ENCODE results near the gene RUNX1.

RUNX1 gene

DNA sequence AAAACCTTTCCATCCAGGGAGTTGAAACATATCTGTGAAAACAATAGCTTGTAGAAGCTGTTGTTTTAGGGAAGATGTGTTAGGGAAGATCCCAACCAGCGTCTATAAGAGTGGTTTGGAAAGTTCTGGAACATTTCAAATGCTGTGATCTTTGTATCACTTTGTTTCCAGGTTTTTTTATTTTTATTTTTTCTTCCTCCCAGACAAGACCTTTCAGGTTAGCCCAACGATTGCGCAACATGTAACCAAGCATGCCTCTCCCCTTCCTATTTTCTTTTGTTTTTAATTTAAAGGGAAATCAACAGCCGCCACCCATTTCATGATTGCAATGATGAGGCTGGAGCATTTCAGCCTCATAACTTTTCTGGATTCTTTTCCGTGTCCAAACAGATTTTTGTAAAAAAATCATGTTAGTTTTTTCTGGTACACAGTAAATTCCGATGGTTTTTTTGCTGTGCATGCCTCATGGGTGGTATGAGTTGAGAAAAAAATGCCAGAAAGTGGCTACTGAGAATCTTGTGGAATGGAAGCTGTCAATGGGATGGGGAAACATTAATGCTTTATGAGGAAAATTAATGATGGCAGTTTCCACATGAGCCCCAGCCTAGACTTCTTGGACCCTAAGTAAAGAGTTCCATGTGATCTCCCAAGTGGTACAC, 109.3 kb downstream of the RUNX1 start:
- no peak for DNase-seq

DNA sequence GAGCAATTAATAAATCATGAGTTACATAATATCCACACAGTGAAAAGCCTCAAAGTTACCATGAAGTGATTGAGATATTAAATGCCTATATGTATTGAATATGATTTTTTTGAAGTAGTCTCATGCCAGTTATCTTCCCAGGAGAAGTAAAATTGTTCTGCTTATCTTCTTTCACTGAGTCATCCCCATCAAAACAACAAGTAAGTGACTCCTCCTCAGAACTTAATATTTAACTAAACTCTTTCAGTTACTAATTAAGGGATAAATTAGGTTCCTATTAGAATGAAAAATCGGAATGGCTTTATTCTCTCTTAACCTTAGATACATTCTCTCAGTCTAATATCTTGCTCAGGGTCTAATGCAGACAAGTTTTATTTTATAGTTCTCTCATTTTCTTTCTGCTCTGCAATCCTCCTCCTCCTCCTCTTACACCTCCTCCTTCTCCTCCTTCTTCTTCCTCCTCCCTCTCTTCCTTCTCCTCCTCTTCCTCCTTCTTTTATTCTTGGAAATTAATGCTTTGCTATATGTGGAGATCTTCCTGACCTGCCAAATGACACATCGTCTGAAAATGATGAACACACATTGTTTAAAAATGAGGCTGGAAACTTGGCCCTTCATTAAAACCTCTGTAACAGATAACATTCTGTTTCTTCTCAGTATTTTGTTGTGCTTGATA, 110.9 kb downstream of the RUNX1 start:
- no peak for DNase-seq

DNA sequence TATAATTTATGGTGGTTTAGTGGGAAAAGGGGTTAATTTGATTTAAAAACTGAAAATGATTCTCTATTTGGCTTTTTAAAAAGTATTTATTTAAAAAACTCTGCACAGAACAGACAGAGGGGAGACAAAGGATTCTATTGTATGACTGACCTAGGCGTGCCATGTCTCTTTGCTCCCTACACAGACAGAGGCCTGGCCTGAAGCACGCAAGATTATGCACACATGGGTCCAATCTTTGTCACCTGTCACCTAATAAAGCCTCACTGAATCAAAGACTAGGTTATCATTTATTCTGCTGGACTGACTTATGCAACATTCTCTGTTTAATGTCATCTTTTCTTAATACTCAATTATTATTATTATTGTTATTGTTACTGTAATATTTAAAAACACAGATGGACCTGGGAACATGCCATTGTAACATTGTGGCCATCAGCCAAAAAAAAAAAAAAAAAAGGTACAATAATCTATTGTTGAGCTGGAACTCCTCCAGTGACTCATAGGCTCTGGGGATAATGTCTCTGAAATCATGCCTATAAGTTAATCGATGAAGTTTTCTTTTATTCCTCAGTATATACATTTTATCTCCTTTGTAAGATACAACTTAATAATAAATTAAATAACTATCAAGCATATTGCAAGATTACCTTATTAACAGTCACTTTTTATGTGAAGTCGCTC, 112.1 kb downstream of the RUNX1 start:
- DNase-seq: no peak

DNA sequence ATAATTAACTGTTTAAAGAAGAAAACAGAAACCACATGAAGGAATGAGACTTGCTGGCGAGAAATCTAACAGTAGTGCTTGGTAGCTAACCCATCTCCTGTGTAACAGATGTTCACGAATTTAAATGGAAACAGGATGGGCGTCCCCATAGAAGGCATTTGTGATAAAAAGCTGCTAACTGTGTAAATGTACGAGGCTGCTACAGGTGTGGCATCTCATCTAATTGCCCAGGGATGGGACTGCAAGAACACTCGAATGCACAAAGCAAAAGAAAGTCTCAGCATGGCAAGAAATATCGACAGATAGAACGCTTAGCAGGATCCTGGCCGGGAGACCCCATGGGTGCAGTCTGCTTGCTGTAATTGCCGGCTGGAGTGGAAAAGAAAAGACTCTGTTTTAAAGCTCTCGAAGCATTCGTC, 112.7 kb downstream of the RUNX1 start:
- DNase-seq: no peak

DNA sequence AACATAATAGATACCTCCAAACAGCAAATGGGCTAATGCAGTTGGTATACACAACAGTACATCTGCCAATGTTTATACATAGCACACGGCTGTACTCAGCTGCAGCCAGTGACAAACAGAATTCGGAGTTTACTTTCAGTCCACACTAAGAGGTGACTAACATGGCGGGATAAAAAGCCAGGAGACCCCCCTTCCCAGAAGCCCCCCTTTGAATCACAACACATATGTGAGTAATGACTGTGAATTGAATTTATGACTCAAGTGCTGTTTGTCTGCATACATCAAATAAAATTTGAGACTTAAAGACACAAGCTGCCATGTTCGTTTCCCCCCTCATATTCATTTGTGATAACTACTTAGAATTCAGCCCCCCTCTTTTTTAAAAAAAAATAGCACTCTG, 113.2 kb downstream of the RUNX1 start:
- DNase-seq: no peak

DNA sequence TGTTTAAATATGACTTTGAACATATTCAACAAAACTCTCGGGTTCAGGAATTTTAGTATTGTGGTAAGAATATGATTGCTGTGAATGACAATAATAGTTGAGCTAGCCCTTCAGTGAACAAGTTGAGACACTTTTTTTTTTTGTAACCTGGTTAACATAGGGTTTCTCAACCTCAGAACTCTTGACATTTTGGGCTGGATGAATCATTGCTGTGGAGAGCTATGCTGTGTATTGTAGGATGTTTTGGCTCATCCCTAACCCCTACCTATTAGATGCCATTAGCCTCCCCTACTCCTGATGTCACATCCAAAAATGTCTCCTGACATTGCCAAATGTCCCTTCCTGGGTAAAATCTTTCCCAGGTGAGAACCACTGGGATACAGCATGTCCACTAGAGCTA, 113.7 kb downstream of the RUNX1 start:
- no peak for DNase-seq

DNA sequence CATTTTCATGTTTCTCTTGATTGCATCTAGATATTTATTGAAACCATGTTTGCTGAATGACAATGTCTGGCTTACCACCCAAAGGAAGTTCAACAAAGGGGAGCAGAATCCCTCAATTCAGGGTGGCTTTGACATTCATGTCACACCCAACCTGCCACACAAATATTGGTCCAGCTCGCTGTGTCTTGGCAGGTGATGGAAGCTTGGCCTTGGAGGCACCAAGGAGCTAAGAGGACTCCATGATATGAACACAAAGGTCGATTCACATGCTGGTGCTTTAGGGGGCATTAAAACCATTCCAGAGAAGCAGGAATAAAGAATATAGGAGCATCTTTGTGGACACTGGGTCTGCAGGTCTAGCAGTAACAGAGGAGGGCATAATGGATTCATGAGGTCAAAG, 114.8 kb downstream of the RUNX1 start:
- DNase-seq: no peak

DNA sequence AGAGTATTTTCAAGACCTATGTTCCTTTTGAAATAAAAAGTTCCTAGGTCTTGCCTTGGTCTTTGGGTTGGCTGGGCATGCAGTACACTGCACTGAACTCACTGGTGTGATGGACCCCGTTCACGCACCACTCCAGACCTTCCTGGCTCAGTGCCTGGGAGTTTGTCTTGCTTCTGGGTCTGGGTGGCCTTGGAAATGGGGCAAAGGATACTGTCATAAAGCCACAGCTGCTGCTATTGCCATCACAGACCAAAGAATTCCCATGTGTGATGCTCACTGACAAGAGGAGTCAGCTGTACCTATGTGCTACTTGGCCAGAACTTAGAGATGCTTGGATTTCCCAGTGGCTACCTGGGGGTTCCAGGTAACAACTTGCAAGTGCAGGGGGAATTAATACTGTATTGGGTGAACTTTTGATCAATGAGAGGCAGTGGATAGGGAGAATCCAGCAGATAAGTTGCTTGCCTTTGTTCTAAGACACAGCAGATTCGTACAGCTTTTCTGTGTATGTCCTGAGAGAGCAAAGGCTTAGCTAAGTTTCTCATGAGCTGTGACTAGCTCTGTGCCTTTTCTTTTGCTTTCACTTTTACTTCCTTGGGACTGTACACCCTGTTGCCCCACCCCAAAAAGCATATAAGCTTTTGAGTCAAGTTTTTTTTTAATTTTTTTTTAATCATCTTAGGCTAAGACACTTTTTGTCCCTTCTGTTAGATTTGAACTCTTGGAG, 115.3 kb downstream of the RUNX1 start:
- peak; percentile 58 to 75 for DNase-seq

DNA sequence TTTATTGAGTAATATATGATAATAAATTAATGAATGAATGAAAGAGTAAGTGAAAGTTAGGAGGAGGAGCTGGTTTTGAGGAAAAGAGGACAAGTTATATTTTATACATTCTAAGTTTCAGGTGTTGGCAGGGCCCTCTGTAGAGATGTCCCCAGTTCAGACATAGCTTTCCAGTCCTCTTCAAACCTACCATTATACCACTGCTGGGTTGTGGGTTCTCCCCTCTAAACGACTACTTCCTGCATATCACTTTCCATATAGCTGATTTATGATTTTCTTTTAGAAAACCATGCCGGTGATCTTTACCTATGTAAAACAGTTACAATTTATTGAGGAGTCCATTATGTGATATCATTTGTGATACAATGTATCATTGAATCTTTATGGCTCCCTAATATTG, 116.9 kb downstream of the RUNX1 start:
- no peak for DNase-seq

DNA sequence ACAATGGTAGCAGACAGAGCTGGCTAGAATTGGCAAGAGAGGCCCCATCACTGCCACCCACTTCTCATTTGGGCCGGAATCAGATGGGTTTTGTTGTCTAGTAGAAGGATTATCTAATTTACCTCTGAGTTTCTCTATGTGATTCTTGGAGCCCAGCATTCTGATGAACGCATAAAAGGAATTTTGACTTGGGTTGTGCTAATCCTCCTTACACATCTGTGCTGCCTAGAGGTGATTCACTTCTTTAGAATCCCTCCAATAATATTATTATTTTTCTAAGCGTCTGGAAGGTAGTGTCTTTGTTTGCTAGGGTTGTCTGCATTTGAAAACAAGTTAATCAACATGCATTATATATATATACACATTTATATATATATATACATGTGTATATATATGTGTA, 118.1 kb downstream of the RUNX1 start:
- no peak for DNase-seq

DNA sequence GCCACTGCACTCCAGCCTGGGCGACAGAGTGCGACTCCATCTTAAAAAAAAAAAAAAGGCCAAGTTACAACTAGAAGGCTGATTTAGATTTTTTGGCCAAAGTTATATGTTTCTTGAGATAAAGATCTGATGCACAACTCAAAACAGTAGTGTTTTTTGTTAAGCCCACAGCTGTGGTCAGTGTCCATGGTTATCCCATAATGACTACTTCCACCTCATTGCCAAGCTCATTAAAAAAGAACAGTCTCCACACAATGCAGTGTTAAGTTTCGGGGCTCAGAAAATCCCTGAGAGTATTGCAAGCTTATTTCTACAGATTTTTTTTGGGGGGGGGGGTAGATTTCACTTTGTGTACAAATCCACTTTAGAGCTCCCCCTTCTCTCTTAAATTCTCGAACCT, 120.5 kb downstream of the RUNX1 start:
- no peak for DNase-seq

DNA sequence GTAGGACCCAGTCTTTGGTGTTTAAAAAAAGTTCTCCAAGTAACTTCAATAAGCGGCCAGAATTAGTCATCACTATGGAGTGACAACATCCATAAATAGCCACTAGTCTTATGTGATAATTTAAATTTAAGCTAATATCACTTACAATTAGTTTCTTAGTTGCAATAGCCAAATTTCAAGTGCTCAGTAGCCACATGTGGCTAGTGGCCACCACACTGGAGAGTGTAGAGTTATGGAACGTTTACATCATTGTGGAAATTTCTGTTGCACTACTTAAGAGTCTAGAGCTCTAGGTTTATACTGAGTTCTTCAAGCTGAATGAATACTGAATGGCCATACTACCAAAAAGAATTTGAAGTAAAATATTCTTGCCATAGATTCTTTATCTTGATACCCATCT, 121.1 kb downstream of the RUNX1 start:
- DNase-seq: peak in 1 of 2 donors; percentile 56

DNA sequence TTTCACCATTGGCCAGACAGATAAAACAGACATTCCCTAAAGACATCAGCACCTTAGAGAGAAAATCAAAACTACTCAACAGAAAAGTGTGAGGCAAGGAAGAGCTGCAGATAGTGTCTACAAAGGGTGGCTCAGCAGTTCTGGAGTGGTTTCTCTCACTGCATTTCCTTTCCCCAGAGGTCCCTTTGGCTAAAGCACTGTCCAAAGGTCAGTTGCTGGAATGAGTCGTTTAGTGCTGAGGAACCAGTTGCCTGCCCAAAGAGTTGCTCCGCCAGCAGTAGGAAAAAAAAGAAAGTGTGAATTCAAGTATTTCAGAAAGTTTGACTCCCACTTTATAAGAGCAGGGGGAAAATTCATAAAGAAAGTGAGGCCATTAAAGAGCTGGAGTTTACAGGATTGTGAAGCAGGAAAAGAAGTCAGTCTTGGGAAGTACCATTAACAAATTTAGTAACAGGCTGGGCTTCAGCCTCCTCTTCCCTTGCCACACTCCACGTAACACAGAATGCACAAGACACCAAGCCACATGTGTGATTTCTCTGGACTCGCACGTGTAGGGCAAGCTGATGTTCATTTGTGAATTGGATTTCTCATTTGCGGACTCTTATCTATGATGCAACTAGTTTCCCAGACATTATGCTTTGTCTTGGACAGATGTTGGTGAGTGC, 122.2 kb downstream of the RUNX1 start:
- DNase-seq: peak; percentile 84 to 97

DNA sequence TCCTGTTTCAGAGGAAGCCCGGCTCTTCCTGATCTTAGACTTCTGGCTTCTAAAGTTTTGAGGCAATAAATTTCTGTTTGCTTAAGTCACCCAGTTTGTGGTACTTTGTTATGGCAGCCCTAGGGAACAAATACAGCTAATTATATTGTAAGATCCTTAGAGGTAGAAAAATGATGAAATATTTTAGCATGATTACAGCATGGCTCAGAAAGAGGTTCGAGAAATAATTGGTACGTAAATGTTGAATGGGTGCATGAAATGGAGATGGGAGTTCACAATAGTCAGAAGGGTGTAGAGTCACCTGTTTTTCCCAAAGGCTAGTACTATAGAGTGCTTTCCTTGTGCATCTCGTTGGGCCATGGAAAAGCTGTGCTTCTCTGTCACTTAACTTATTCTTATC, 123.5 kb downstream of the RUNX1 start:
- no peak for DNase-seq

DNA sequence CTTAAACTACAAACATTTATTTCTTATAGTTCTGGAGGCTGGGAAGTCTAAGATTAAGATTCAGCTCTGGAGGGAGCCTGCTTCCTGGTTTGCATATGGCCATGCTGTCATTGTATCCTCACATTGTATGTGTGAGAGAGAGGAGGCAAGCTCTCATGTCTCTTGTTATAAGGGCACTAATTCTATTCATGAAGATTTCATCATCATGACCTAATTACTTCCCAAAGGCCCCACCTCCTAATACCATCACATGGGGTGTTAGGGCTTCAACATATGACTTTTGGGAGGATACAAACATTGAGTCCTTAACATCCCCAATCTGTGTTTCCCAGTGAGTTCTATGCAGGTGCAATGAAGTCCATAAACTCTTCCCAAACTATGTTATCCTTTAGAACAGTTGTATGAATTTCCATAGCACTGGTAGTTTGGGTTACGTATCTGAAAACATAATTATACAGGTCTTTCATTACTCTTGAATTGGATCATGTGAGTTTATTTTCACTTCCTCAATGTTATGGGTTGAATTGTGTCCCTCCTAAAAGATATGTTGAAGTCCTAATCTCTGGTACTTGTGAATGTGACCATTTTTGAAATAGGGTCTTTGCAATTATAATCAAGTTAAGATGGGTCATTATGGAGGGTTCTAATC, 124.2 kb downstream of the RUNX1 start:
- DNase-seq: peak; percentile 57 to 68

DNA sequence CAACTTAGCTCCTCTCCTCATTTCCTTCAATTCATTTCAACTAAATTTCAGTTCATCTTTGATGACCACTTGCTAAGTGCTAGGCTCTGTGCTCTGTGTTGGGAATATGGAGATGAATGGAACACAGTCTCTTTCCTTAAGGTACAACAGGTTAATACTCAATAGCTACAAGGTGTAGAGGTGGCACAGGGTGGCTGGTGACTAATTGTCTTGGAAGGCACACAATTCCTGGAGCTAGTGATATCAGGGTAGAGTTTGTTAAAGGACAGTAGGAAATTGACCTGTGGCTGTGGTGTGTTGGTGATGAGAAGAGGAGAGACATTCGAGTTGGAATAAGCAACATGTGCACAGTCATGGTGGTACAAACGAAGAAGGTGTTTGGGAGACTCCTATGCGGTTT, 124.9 kb downstream of the RUNX1 start:
- no peak for DNase-seq

DNA sequence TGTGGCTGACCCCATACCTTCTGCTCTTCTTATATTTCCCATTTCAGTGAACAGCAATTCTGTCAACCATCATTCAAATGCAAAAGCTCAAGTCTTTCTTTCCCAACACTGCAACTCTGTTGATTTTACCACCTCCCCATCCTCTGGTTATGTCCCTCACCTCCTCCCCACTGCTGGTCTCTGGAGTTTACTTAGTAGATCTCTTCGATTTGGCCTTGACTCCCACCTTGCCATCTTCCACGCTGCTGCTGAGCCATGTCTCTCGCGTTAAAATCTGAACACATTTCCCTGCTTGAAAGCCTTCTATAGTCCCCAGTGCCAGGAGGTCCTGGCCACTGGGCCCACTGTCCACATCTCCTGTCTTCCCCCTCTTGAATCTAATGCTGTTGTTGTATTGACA, 125.5 kb downstream of the RUNX1 start:
- no peak for DNase-seq

DNA sequence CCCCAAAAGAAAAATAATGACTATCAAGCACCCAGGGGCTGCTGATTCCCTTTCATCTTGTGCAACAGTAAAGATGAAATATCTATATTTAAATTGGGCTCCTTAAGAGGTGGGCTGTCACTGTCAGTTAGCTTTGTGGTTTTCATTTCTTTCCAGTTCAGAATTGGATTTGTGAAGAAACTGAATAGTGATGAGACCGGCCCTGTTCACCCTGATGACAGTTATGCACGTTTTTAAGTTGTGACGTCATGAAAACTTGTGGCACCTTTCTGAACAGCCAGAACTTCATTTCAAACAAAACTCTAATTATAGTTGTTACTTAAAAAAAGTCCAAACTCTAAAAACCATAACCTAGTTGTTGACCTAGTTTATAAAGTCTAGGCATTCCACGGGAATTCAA, 125.9 kb downstream of the RUNX1 start:
- no peak for DNase-seq

DNA sequence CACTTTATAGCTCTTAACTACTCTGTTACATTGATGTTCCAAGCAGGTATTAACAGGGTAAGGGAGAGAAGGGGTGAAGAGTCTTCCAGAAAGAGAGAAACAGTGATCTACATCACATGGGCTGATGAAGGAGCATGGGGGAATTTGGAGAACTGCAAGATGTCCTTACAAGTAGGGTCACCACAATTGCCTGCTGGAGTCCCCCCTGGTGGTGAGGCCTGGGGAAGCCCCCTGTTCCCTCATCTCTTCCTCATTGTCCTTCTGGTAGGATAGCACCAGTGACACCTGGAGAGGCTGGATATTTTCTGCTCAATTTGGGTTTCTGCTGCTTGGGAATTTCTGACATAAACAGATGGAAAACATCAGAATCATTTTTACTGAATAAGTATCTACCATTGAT, 126.6 kb downstream of the RUNX1 start:
- peak in 1 of 2 donors; percentile 38 for DNase-seq

DNA sequence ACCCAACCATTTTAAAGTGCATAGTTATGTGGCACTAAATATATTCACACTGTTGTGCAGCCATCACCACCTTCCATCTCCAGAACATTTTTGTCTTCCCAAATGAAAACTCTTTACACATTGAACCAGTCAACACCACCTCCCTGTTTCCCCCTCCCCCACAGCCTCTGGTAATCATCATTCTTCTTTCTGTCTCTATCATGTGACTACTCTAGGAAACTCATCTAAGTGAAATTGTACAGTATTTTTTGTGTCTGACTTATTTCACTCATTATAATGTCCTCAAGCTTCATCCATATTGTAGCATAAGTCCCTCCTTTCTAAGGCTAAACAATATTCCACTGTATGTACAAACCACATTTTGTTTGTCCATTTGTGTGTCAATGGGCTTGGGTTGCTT, 128.0 kb downstream of the RUNX1 start:
- no peak for DNase-seq

DNA sequence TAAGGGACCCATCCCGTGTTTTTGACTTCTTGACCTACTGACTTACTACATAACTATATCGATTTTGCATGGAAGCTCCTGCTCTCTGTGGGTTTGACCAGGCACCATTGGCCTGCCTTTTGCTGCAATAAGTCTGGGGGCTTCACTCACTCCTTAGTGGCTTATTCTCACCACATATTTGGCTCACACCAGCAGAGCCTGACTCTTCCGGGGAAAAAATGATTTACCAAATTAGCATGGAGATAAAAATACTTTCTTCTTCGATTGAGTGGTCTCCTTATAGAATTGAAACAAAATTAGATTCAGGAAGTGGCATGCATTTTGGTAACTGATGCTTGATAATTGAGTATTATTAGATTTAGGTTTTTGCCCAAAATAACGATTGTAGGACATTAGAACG, 129.7 kb downstream of the RUNX1 start:
- DNase-seq: no peak

DNA sequence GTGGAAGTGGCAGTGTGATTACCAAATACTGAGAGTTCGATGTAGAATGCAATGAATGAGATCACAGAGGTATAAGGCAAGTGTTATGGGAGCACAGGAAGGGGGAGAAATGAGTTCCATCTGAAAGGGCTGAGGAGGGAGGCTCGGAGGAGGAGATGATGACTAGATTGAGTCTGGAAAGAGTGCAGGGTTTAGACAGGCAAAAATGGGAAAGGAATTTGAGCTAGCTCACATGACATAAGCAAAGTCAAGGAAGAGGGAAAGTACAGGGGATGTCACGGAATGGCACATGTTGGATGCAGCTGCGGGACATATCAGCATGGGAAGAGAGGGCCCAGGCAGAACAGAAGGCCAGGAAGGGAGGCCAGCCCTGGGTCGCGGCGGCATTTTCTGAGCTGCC, 132.7 kb downstream of the RUNX1 start:
- peak in 1 of 2 donors; percentile 24 for DNase-seq
